Stimulated activated CD8-positive, alpha-beta memory T cell treated with anti-CD3 and anti-CD28 coated beads, Interleukin-7, amount 100 ng/mL, for 4 hours (primary cell): ENCODE measurements around the gene POU2F1.
A peak's percentile ranks its signal among the peaks of the same experiment; 100 is the strongest.

Source experiments
- DNase-seq, 2 donors: peaks; one replicate each; pipeline ENCODE4 v3.0.0-alpha.2; 2020; ENCODE audit warnings: low read depth in 2 of 2

POU2F1 gene

GRCh38 chr1:167441222-167441621 lies 220.5 kb downstream of the POU2F1 start:
- no peak for DNase-seq

GRCh38 chr1:167442142-167442848 lies 221.6 kb downstream of the POU2F1 start:
- peak; percentile 76 to 77 for DNase-seq

- no peak for DNase-seq
Observed at GRCh38 chr1:167442854-167443565, 222.3 kb downstream of the POU2F1 start.

- DNase-seq: no peak
Observed at GRCh38 chr1:167443757-167444156, 223.1 kb downstream of the POU2F1 start.

DNA sequence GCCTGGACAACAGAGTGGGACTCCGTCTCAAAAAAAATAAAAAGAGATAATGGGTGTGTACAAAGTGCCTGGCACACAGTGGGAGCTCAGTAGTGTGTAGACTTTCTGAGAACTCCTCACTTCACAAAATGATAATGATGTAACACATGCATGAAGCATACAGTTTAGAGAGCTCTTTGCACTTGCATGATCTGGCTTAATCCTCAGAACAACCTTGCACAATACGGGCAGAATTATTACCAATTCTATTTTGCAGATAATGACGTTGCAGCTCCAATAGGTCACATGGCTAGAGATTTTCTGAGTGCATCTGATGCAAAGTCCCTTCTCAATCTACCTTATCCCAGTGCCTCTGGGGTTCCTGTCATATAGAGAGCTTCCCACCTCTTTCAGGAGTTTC lies 226.3 kb downstream of the POU2F1 start:
- no peak for DNase-seq

- peak; percentile 63 to 64 for DNase-seq
Observed at GRCh38 chr1:167447521-167448136, 226.9 kb downstream of the POU2F1 start.

DNA sequence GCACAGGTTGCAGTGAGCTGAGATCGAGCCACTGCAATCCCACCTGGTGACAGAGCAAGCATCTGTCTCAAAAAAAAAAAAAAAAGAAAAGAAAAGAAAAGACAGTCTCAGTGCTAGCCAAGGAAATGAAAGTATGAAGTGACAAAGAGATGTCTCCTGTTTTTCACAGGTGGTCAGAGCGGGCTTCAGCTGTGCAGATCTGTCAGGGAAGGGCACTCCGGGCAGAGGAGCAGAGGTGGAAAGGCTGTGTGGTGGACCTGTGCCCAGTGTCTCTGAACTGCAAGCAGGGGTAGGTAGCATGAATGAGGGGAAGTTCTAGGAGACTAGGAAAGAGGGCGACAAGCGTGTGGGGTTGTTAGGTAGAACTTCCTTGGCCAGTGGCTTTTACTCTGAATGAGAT lies 230.2 kb downstream of the POU2F1 start:
- DNase-seq: no peak

GRCh38 chr1:167452483-167452882 lies 231.8 kb downstream of the POU2F1 start:
- DNase-seq: no peak

GRCh38 chr1:167453123-167453522 lies 232.4 kb downstream of the POU2F1 start:
- DNase-seq: no peak

- DNase-seq: no peak
Observed at GRCh38 chr1:167454304-167454893, 233.7 kb downstream of the POU2F1 start.

- DNase-seq: peak; percentile 65 to 77
Observed at GRCh38 chr1:167454894-167455785, 234.5 kb downstream of the POU2F1 start.

DNA sequence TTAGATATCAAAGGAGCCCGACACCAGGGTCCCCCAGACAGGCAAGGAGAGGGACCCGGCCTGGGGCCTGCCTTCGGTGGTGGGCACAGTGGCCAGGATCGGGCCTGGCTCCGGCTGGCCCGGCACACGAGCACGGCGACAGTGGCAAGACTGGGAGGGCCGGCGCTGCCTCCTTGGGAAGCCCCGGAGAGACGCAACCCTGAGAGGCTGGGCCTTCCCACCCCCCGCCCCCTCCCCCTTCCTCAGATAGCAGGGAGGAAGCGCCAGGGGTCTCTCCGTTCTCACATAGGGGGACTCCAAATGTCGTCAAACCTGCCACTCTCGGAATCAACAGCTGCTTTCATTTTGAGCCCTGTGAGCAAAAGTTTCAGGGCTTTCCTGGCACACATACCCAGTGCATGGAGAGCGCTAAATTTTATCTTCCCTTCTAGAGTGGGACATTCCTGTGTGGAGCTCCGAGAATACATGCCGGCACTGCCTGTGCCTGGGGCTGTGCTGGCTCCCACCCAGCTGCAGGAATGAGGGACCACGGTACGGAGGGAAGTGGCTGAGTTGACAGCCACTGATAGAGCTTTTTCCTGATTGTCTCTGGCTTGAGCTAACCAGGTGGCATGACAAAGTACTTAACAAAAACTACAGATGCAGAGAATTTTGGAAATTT lies 235.2 kb downstream of the POU2F1 start:
- no peak for DNase-seq

- no peak for DNase-seq
Observed at GRCh38 chr1:167456524-167456923, 235.8 kb downstream of the POU2F1 start.

GRCh38 chr1:167456926-167457325 lies 236.2 kb downstream of the POU2F1 start:
- DNase-seq: no peak

DNA sequence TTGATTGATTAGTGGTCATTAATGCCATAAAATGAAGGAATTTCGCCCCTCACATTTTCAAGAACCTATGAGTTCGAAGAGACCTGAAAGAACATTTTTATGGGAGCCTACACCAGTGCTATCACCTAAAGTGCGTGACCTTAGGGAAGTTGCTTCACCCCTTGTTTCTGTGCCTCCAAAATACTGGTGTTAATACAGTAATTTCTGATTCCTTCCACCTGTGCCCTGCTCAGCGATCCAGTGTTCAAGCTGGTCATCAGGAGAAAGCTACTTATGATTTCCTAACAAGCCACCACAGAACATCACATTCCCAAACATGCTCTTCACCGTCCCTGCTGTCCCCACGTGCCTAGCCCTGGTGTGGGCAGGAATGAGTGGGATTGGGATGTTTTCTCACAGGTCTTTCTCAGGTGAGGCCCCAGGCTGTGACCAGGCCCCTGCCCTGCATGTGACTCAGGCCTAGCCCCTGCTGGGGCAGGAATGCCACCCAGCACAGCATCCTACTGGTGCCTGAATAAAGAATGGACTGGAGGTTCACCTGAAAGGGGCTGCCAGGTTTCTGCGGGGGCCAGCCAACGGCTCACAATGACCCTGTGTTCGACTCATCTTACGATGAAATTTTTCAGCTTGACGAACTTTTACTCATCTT lies 237.4 kb downstream of the POU2F1 start:
- DNase-seq: no peak

- peak; percentile 50 to 66 for DNase-seq
Observed at GRCh38 chr1:167460836-167461235, 240.2 kb downstream of the POU2F1 start.

DNA sequence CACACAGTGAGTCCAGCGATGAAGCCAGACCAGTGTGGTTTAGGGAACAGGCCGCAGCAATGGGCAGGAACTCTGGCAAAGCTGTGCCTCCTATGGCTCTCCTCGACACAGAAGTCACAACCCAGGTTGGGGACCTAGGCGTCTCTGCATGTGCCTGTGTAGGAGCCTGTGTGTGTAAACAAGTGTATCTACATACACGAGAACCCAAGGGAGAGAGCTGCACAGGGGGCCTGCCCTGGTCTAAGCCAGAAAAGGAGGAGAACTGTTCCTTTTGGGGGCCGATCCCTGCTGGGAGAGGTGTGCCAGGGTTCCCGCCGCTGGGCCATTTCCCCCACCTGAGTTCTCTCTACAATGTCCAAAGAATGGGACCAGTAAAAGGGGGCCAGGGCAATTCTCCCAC lies 241.7 kb downstream of the POU2F1 start:
- no peak for DNase-seq

GRCh38 chr1:167463080-167463479 lies 242.4 kb downstream of the POU2F1 start:
- no peak for DNase-seq

GRCh38 chr1:167463875-167464575 lies 243.3 kb downstream of the POU2F1 start:
- DNase-seq: no peak

- DNase-seq: no peak
Observed at GRCh38 chr1:167465018-167465417, 244.3 kb downstream of the POU2F1 start.
